GM12874 (cell line): ENCODE results near the gene FAM200C.

Experiments
- TF ChIP-seq, protein P1 (sequence below): IDR thresholded peaks from 2 replicates; pipeline ENCODE4 v1.5.1; 2011; ENCODE audit warnings: low read depth, mild to moderate bottlenecking, control low read depth, low read length, moderate library complexity; ENCODE audit not compliant: insufficient read depth

Gene FAM200C

DNA sequence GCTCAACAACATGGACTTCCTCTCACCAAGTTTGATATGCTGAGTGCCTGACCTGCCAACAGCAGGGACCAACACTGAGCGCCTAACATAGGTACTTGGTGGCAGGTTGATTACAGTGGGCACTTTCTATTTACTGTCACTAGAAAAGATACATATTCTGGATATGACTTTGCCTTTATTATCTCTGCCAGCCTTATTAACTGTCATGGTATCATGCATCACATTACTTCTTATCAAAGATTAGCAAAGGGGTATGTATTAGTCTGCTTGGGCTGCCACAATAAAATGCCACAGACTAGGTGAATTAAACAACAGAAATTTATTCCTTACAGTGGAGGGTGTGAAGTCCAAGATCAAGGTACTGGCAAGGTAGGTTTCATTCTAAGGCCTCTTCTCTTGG lies 15.2 kb downstream of the FAM200C start:
- TF ChIP-seq, protein P1, sequence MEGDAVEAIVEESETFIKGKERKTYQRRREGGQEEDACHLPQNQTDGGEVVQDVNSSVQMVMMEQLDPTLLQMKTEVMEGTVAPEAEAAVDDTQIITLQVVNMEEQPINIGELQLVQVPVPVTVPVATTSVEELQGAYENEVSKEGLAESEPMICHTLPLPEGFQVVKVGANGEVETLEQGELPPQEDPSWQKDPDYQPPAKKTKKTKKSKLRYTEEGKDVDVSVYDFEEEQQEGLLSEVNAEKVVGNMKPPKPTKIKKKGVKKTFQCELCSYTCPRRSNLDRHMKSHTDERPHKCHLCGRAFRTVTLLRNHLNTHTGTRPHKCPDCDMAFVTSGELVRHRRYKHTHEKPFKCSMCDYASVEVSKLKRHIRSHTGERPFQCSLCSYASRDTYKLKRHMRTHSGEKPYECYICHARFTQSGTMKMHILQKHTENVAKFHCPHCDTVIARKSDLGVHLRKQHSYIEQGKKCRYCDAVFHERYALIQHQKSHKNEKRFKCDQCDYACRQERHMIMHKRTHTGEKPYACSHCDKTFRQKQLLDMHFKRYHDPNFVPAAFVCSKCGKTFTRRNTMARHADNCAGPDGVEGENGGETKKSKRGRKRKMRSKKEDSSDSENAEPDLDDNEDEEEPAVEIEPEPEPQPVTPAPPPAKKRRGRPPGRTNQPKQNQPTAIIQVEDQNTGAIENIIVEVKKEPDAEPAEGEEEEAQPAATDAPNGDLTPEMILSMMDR = no peak

DNA sequence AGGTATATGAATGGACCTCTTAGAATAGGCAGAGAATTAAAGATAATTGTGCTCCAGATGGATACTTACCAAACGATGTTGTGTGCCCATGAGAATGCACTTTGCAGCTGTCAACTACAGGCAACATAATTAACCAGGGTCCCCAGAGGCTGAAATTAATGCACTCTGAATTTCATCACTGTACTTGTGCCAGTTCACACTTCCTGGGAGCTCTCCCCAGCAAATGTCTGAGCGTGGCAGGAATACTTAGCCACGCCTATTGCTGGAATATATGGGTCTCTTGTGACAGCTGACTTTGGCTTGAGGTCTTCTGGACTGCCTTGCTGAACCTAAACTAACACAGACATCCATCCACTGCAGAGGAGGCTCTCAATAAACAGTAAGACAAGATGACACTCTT lies 17.5 kb downstream of the FAM200C start:
- TF ChIP-seq, protein P1 = no peak

DNA sequence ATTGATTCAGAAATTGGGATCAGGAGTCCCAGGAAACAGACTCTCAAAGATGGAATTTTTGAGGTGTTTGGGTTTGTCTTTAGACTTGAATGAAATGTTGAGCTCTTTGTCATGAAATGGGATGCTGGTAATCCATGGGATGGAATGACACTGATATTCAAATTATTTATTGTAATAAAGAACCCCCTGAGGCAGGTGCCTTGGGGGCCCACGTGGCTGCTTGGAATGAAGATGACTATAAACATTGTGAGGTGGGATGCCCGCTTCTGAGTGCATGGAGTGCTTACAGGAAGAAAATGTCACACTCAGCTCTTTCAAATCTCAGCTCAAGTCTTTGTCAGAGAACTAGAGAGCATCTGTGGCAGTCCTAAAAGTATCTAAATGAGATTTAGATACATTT lies 19.8 kb downstream of the FAM200C start:
- TF ChIP-seq, protein P1 = no peak

DNA sequence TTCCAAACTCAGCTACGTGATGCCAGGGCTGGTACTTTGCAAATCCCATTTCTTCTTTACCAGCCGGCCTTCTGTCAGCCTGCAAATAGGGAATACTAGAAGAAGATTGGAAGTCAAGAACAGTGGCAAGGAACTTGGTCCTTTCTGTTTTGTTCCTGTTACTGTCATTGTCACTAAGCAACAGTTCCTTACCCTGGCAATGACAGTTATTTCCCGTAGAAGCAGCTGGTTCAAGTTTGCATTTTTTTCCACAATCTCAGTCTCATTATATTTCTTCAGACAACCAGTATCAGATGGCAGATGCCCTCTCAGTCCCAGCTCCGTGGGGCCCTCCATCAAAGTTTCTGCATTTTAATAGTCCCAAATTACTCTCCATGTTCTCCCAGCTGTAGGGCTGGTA lies 20.3 kb downstream of the FAM200C start:
- TF ChIP-seq, protein P1 = no peak

DNA sequence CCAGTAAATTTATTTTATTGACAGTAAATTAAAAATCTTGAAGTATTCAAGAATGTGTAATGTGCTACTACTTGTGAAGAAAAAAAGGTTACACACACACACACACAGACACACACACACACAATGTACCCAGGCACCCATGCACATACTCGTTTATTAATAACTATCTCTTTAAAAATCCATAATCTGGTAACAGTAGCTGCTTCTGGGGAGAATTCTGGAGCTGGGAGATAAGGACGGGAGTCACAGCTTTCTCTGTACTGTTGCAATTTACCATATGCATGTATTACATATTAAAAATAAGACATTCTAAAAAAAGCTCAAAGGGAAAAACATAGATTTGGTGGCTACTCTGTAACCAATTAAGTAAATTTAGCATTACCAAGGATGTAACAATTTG lies 21.5 kb downstream of the FAM200C start:
- TF ChIP-seq, protein P1 = no peak

DNA sequence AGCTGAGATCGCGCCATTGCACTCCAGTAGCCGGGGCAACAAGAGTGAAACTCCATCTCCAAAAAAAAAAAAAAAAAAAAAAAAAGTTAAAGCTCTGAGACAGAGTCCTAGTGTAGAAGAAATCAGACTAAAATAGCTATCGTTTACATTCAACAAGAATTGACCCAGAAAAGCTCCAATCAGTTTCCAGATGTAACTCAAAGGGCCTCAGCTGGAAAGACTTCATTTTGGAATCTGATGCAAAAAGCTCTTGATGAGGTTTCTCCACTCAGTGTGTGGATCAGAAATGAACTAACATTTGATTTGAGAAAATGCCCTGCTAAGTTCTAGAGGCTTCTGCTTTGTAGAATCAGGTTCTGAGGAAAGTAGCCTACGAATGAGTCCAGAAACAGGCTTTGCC lies 22.2 kb downstream of the FAM200C start:
- TF ChIP-seq, protein P1 = no peak

DNA sequence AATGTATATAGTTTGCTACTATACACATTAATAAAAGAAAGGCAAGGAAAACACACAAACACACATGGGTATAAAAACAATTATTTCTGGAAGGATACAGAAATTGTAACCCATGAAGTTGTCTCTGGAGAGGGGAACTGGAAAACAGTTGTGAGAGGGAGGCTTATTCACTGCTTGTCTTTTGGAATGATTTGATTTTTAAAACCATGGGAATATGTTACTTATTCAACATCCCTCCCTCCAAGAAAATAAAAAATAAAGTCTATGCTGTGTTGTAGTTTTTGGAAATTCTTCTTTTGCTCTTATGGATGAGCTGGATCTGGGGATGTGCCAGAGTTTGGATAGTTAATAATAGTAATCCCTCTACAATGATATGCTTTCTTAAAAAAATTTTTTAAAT lies 23.4 kb downstream of the FAM200C start:
- TF ChIP-seq, protein P1 = no peak

DNA sequence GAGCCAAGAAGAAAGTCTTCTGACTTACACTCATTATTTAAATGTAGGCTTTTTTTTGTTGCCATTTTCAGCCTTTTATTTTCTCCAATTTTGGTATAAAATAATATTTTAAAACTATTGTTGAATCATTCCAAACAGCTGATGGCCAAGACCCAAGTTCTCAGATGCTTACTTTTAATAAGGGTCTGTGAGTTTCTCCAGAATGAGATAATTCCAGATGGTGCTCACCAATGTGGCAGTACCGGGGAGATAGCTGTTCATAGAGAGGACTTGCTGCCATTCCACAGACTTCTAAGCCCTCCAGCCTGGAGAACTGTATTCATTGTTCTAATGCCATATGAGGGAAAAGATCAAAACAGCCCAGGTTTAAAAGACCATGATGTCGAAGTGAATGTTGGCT lies 24.2 kb downstream of the FAM200C start:
- TF ChIP-seq, protein P1 = no peak
